ENCODE data around the gene CLCN2.

- TF ChIP-seq CTCF (IDR thresholded peaks at IDR 0.05; ENCODE audit: insufficient read depth, low read depth, low read length) (no peak), EZH2 (IDR thresholded peaks at IDR 0.05; ENCODE audit: insufficient read depth, low read length) (no peak)
Observed at GRCh38 chr3:184344579-184345316, 16.7 kb downstream of the CLCN2 start.

All from astrocyte (in vitro differentiated cells and primary cell).